ENCODE measurements around the gene DNAJB8.

- no peak for TF ChIP-seq POLR2A (IDR thresholded peaks at IDR 0.05)
- no peak for TF ChIP-seq CTCF (IDR thresholded peaks at IDR 0.05)
Measured at GRCh38 chr3:128446821-128447220, 19.9 kb downstream of the DNAJB8 start.
